IMR-90 (cell line): Measurements from ENCODE around the gene LGALS1. TPM values are rescaled to one million over a fixed set of nuclear protein-coding genes. Genes with fewer than 3 reads are reported as not detected.
A peak's percentile ranks its signal among the peaks of the same experiment; 100 is the strongest.

ENCODE experiments used
- ATAC-seq: fragments of 200-7000 bp; cut with Tn5 transposase; 2 replicates; pipeline ENCODE4 v1.9.1; 2020; ENCODE audit warnings: low read depth, mild to moderate bottlenecking, moderate library complexity
- BruUV-seq: library from RNA; stranded (reverse); fragments of 400-500 nt; replicated peaks from 2 replicates; lab custom pipeline; 2021; lab: Mats Ljungman, UMichigan
- CTCF ChIA-PET: fragments of 300-600 bp; formaldehyde crosslinking; extraction: SDS; loops from one replicate; lab custom pipeline; 2021; ENCODE audit warnings: antibody characterized with exemption; lab: Yijun Ruan, JAX
- POLR2A ChIA-PET: fragments of 300-600 bp; sonication (Branson Sonifier 250); formaldehyde crosslinking; loops from one replicate; lab custom pipeline; 2022; ENCODE audit warnings: antibody characterized with exemption; ENCODE audit not compliant: unreplicated experiment; lab: Charles Lee
- DNase-seq: peaks from one replicate; pipeline ENCODE4 v3.0.0; 2013
- H2AFZ ChIP-seq: replicated peaks from 2 replicates; pipeline ENCODE3; 2013; ENCODE audit warnings: low read length, mild to moderate bottlenecking; ENCODE audit not compliant: poor library complexity
- H2AK5ac ChIP-seq: 2 replicates; pipeline ENCODE4 v1.6.1; 2013; ENCODE audit warnings: low read depth, low read length, inconsistent platforms
- H2AK9ac ChIP-seq: replicated peaks from 2 replicates; pipeline ENCODE3; 2013; ENCODE audit warnings: mild to moderate bottlenecking, low read depth, low read length, moderate library complexity; ENCODE audit not compliant: poor library complexity
- H2BK120ac ChIP-seq: 2 replicates; pipeline ENCODE4 v1.6.1; 2013; ENCODE audit warnings: low read depth, low read length, inconsistent platforms
- H2BK15ac ChIP-seq: 3 replicates; pipeline ENCODE4 v1.6.1; 2013; ENCODE audit warnings: low read depth, low read length, inconsistent platforms
- H2BK20ac ChIP-seq: 2 replicates; pipeline ENCODE4 v1.6.1; 2013; ENCODE audit warnings: low read depth, mild to moderate bottlenecking, inconsistent platforms, low read length, moderate library complexity
- H2BK5ac ChIP-seq: 2 replicates; pipeline ENCODE4 v1.6.1; 2013; ENCODE audit warnings: mild to moderate bottlenecking, low read depth, low read length, inconsistent platforms; ENCODE audit not compliant: poor library complexity, severe bottlenecking
- H3K14ac ChIP-seq: replicated peaks from 2 replicates; pipeline ENCODE4 v1.6.1; 2013; ENCODE audit warnings: low read depth, low read length, inconsistent platforms
- H3K18ac ChIP-seq: 2 replicates; pipeline ENCODE4 v1.6.1; 2013; ENCODE audit warnings: low read depth, low read length, control low read depth
- H3K23ac ChIP-seq: 2 replicates; pipeline ENCODE4 v1.6.1; 2013; ENCODE audit warnings: low read depth, low read length, inconsistent platforms
- H3K27ac ChIP-seq: 2 replicates; pipeline ENCODE4 v1.5.1; 2013; ENCODE audit warnings: mild to moderate bottlenecking, control low read depth, low read length; ENCODE audit not compliant: insufficient read depth
- H3K27me3 ChIP-seq: 2 replicates; pipeline ENCODE4 v1.6.1; 2013; ENCODE audit warnings: low read length; ENCODE audit not compliant: control insufficient read depth, insufficient read depth
- H3K36me3 ChIP-seq: 2 replicates; pipeline ENCODE4 v1.6.1; 2013; ENCODE audit warnings: low read length, mixed read lengths; ENCODE audit not compliant: control insufficient read depth, insufficient read depth
- H3K4ac ChIP-seq: 2 replicates; pipeline ENCODE4 v1.6.1; 2013; ENCODE audit warnings: low read depth, low read length, inconsistent platforms
- H3K4me1 ChIP-seq: 2 replicates; pipeline ENCODE4 v1.6.1; 2013; ENCODE audit warnings: low read length, mixed read lengths; ENCODE audit not compliant: control insufficient read depth, insufficient read depth
- H3K4me2 ChIP-seq: 2 replicates; pipeline ENCODE4 v1.6.1; 2013; ENCODE audit warnings: low read depth, mild to moderate bottlenecking, control low read depth, low read length, moderate library complexity
- H3K4me3 ChIP-seq: 2 replicates; pipeline ENCODE4 v1.5.1; 2013; ENCODE audit warnings: low read depth, mild to moderate bottlenecking, control low read depth, low read length, moderate library complexity; ENCODE audit not compliant: insufficient read depth
- H3K56ac ChIP-seq: 2 replicates; pipeline ENCODE4 v1.6.1; 2013; ENCODE audit warnings: low read length, inconsistent platforms; ENCODE audit not compliant: insufficient read depth; ENCODE audit errors: extremely low read depth
- H3K79me1 ChIP-seq, 2 experiments: 2 replicates each; pipeline ENCODE4 v1.6.1; 2013; ENCODE audit warnings: low read length in 2 of 2, inconsistent platforms in 1 of 2, low read depth in 1 of 2
- H3K9ac ChIP-seq: 2 replicates; pipeline ENCODE4 v1.6.1; 2013; ENCODE audit warnings: low read depth, low read length, control low read depth
- H3K9me1 ChIP-seq: 2 replicates; pipeline ENCODE4 v1.6.1; 2013; ENCODE audit warnings: low read length, inconsistent platforms; ENCODE audit not compliant: insufficient read depth
- H3K9me3 ChIP-seq: 2 replicates; pipeline ENCODE4 v1.6.1; 2013; ENCODE audit warnings: low read length; ENCODE audit not compliant: control insufficient read depth, insufficient read depth
- H4K20me1 ChIP-seq: 2 replicates; pipeline ENCODE4 v1.6.1; 2013; ENCODE audit warnings: low read length, inconsistent platforms; ENCODE audit not compliant: insufficient read depth
- H4K5ac ChIP-seq: 2 replicates; pipeline ENCODE4 v1.6.1; 2013; ENCODE audit warnings: mild to moderate bottlenecking, low read depth, low read length, control low read depth
- H4K8ac ChIP-seq, 2 experiments: 2 replicates each; pipeline ENCODE4 v1.6.1; 2013; ENCODE audit warnings: low read depth in 2 of 2, low read length in 2 of 2, control low read depth in 1 of 2, inconsistent platforms in 1 of 2
- H4K91ac ChIP-seq: 2 replicates; pipeline ENCODE4 v1.6.1; 2013; ENCODE audit warnings: low read depth, low read length, inconsistent platforms; ENCODE audit not compliant: insufficient read depth
- BHLHE40 ChIP-seq: fragments of 150-350 bp; IDR thresholded peaks from 2 replicates; pipeline ENCODE4 v1.6.1; 2016; ENCODE audit warnings: mild to moderate bottlenecking, low read depth, low read length
- CEBPB ChIP-seq: IDR thresholded peaks from 2 replicates; pipeline ENCODE4 v1.6.1; 2012; ENCODE audit warnings: low read depth, low read length, improper control_type of control experiment
- CHD1 ChIP-seq: IDR thresholded peaks from 2 replicates; pipeline ENCODE4 v1.6.1; 2012; ENCODE audit warnings: low read depth, low read length, improper control_type of control experiment
- FOS ChIP-seq: fragments of 150-350 bp; IDR thresholded peaks from 2 replicates; pipeline ENCODE4 v1.6.1; 2016; ENCODE audit warnings: low read depth, low read length
- MAFK ChIP-seq: IDR thresholded peaks from 2 replicates; pipeline ENCODE4 v1.6.1; 2012; ENCODE audit warnings: low read depth, low read length, improper control_type of control experiment
- NFE2L2 ChIP-seq: fragments of 150-350 bp; IDR thresholded peaks from 2 replicates; pipeline ENCODE4 v1.6.1; 2016; ENCODE audit warnings: low read depth, mild to moderate bottlenecking, low read length
- RCOR1 ChIP-seq: IDR thresholded peaks from 2 replicates; pipeline ENCODE4 v1.6.1; 2012; ENCODE audit warnings: mild to moderate bottlenecking, low read length, improper control_type of control experiment; ENCODE audit not compliant: insufficient replicate concordance
- RFX5 ChIP-seq: IDR thresholded peaks from 2 replicates; pipeline ENCODE4 v1.8.0; 2012; ENCODE audit warnings: low read depth, mild to moderate bottlenecking, low read length, moderate library complexity
- SMC3 ChIP-seq: fragments of 150-350 bp; IDR thresholded peaks from 2 replicates; pipeline ENCODE4 v1.6.1; 2016; ENCODE audit warnings: low read depth, mild to moderate bottlenecking, antibody characterized with exemption, low read length, moderate library complexity
- WGBS, 2 experiments: methylation state at CpG; one replicate each; pipeline versions ENCODE4 v1.1.5 to v1.1.7; 2013; ENCODE audit warnings: missing lambda C conversion rate in 2 of 2; ENCODE audit not compliant: insufficient read length in 1 of 2; ENCODE audit errors: extremely low coverage in 2 of 2; 5-methylcytosine and 5-hydroxymethylcytosine counted together
- dilution Hi-C: fragments of 300-500 bp; cut with HindIII; formaldehyde crosslinking; loops from one replicate; pipeline ENCODE4 v1.14.3; 2018; ENCODE audit warnings: low sequenced_read_pairs; ENCODE audit not compliant: unreplicated experiment
- in situ Hi-C: fragments of 300-500 bp; cut with MboI; formaldehyde crosslinking; loops from 3 replicates; pipeline ENCODE4 v1.14.3; 2019; ENCODE audit warnings: low sequenced_read_pairs, inconsistent platforms, mixed read lengths
- intact Hi-C: fragments of 100-400 bp; cut with micrococcal nuclease; formaldehyde crosslinking; loops from 2 replicates; pipeline ENCODE4 v1.10.0; 2022
- polyA plus RNA-seq, 3 experiments: library from polyadenylated mRNA; depleted of rRNA; stranded (reverse); fragments of >200 nt; gene quantifications; 2 replicates each; pipeline ENCODE4 v1.2.3, GENCODE V29; 2012; ENCODE audit warnings: low replicate concordance in 1 of 3
- total RNA-seq: library from RNA; depleted of rRNA; stranded (reverse); fragments of >200 nt; gene quantifications from 2 replicates; pipeline ENCODE4 v1.2.3, GENCODE V29; 2012
- TF ChIP-seq, protein P1 (sequence below): fragments of 150-350 bp; IDR thresholded peaks from 2 replicates; pipeline ENCODE4 v1.6.1; 2016; ENCODE audit warnings: low read depth, mild to moderate bottlenecking, low read length, moderate library complexity, borderline replicate concordance
- TF ChIP-seq, protein P2 (sequence below): conservative IDR thresholded peaks from 2 replicates; pipeline ENCODE4 v1.5.1; 2012; ENCODE audit warnings: mild to moderate bottlenecking, low read depth, low read length, improper control_type of control experiment

LGALS1 gene
- total and polyA plus RNA-seq, 2 of the 4 experiments (the other 2 are of a cell fraction): 11,896 to 15,383 TPM

DNA sequence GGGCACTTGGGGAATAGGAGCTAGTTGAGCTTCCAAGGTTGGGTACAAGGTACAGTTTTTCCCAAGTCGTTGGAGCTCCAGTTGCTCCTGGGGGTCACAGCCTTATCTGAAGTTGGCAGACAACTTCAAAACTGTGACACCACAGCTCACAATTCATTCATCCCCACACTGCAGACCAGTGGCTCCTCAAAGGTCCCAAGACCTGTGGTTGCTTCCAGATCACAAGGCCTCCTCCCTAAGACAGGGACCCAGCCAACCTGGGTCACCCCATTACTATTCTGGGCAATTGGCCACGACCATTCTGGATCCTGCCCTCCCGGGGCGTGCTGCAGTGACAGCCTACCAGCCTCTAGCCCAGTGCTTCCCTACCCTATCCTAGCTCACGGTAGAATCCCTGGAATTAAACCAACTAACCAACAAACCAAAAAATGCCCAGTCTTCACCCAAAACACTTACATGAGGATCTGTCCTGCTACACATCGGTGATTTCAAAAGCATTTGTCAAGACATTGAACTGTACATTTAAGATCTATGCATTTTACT, 17.8 kb upstream of the LGALS1 start (continued):
- no peak for TF ChIP-seq SMC3

DNA sequence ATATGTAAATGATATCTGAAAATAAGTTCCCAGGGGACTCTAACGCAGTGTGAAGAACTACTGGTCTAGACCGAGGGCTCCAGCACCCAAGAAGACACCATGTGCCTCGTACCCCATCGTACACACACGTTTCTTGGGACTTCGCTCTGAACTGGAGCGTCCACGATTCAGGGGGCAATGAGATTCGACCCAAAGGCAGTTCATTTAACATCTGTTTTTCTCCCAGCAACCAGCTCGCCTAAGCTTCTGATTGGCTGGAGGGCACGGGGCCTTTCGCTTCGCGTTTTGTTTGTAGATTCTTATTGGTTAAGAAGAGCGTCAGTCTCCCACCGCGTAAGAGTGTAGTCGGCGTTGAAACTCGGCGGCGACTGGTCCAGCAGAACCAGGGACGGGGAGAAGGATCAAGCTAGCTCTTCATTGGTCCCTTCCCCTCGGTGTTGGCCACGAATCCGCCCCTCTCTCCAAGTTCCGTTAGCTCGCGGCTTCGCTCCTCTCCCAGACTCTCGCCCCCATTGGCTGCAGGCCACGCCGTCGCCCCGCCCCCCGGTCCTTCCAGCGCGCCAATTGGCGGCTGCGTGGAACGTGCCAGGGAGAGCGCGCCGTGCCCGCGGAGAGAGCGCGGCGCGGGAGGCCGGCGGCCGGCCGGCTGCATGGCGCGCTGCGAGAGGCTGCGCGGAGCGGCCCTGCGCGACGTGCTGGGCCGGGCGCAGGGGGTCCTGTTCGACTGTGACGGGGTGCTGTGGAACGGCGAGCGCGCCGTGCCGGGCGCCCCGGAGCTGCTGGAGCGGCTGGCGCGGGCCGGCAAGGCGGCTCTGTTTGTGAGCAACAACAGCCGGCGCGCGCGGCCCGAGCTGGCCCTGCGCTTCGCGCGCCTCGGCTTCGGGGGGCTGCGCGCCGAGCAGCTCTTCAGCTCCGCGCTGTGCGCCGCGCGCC, 17.0 kb upstream of the LGALS1 start, which contains the start of gene PDXP:
TSS of gene PDXP (plus strand) at position 591 of the 933 bp plus-strand sequence. CDS start at position 651, 60 bp downstream.
- Histone ChIP-seq H4K8ac (peak within 1 kb of the TSS; percentile 95 to 99), H4K5ac (peak within 1 kb of the TSS; percentile 91), H3K4me1 (peaks cover 22% of the 10 kb centered on the region), H2AK9ac (peak within 1 kb of the TSS; percentile 97), H4K20me1 (peaks cover 28% of the 10 kb centered on the region), H4K91ac (peak within 1 kb of the TSS; percentile 83), H3K27me3 (no peaks in the 10 kb centered on the region), H3K4me2 (peak within 1 kb of the TSS; percentile 96), H2AFZ (peak within 1 kb of the TSS; percentile 95), H2BK20ac (no peak within 1 kb of the TSS), H2BK120ac (no peak within 1 kb of the TSS; the same call in 1 of the 2 replicates), H2BK15ac (peak within 1 kb of the TSS; percentile 95; the same call in 2 of the 3 replicates), H3K27ac (peak within 1 kb of the TSS; percentile 74), H3K9me1 (peaks cover 11% of the 10 kb centered on the region), H3K9me3 (no peaks in the 10 kb centered on the region), H2BK5ac (peak within 1 kb of the TSS; percentile 73), H3K4ac (peak within 1 kb of the TSS; percentile 74), H3K9ac (peak within 1 kb of the TSS; percentile 82), H3K14ac (peak within 1 kb of the TSS; percentile 80), H3K56ac (peak within 1 kb of the TSS; percentile 67; the same call in 1 of the 2 replicates), H2AK5ac (peak within 1 kb of the TSS; percentile 91), H3K23ac (peak within 1 kb of the TSS; percentile 93), H3K18ac (peak within 1 kb of the TSS; percentile 34; the same call in 1 of the 2 replicates), H3K79me1 (peaks cover 19 to 42% of the 10 kb centered on the region in 2 experiments; a peak in 3 of 4 replicates), H3K4me3 (peak within 1 kb of the TSS; percentile 55), H3K36me3 (peaks cover 8% of the 10 kb centered on the region)
- CTCF ChIA-PET: interaction anchor here (0.6 to 2.6 kb wide), 3 partner anchors 15 to 22 kb away, joined by 4 to 12 read pairs (median 4); partner anchors contain the start of gene LGALS1
- dilution Hi-C loops: no loop called here
- POLR2A ChIA-PET: interaction anchor here (0.6 to 2.0 kb wide), 5 partner anchors 9 to 36 kb away, joined by 3 to 14 read pairs (median 6); partner anchors contain the start of gene LGALS1
- ATAC-seq (peak; percentile 95), DNase-seq (peak; percentile 100)
- no TSS peak for BruUV-seq
- intact Hi-C loops: no loop called here
- in situ Hi-C loops: no loop called here
- 0% methylated on average over 38 of the region's 101 CpGs; no CpG with 5 or more reads in 1 of the 2 experiments for WGBS, 2 experiments
- TF ChIP-seq CHD1 (no peak), BHLHE40 (peak; percentile 94), RFX5 (peak; percentile 96), FOS (peak; percentile 68), RCOR1 (no peak), CEBPB (no peak), NFE2L2 (no peak), MAFK (no peak)
- TF ChIP-seq, protein P1, sequence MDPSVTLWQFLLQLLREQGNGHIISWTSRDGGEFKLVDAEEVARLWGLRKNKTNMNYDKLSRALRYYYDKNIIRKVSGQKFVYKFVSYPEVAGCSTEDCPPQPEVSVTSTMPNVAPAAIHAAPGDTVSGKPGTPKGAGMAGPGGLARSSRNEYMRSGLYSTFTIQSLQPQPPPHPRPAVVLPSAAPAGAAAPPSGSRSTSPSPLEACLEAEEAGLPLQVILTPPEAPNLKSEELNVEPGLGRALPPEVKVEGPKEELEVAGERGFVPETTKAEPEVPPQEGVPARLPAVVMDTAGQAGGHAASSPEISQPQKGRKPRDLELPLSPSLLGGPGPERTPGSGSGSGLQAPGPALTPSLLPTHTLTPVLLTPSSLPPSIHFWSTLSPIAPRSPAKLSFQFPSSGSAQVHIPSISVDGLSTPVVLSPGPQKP: no peak
- TF ChIP-seq, protein P2, sequence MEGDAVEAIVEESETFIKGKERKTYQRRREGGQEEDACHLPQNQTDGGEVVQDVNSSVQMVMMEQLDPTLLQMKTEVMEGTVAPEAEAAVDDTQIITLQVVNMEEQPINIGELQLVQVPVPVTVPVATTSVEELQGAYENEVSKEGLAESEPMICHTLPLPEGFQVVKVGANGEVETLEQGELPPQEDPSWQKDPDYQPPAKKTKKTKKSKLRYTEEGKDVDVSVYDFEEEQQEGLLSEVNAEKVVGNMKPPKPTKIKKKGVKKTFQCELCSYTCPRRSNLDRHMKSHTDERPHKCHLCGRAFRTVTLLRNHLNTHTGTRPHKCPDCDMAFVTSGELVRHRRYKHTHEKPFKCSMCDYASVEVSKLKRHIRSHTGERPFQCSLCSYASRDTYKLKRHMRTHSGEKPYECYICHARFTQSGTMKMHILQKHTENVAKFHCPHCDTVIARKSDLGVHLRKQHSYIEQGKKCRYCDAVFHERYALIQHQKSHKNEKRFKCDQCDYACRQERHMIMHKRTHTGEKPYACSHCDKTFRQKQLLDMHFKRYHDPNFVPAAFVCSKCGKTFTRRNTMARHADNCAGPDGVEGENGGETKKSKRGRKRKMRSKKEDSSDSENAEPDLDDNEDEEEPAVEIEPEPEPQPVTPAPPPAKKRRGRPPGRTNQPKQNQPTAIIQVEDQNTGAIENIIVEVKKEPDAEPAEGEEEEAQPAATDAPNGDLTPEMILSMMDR: no peak
